H4 (cell line): Measurements from ENCODE around the gene PPP3CA. TPM values are rescaled to one million over a fixed set of nuclear protein-coding genes. Genes with fewer than 3 reads are reported as not detected.
"Not testable (repeated sequence)": the region's sequence is repeated elsewhere in the genome, so short reads cannot be mapped to it uniquely, and the experiment has no call there.

Experiments
- DNase-seq: peaks from one replicate; pipeline ENCODE4 v3.0.0-alpha.2; 2015; ENCODE audit warnings: low spot score
- total RNA-seq: library from RNA; depleted of rRNA; stranded (reverse); fragments of >200 nt; shearing (Covaris generic); gene quantifications from 2 replicates; pipeline ENCODE4 v1.2.3, GENCODE V29; 2014

The PPP3CA gene
- total RNA-seq, 1 experiment from 2014 or later, result 36.8 TPM

- no peak for DNase-seq
Measured at GRCh38 chr4:101254776-101255175, 92.5 kb downstream of the PPP3CA start.

GRCh38 chr4:101253121-101253520, 94.2 kb downstream of the PPP3CA start:
- no peak for DNase-seq

- no peak for DNase-seq
Measured at GRCh38 chr4:101252721-101253120, 94.6 kb downstream of the PPP3CA start.

- no peak for DNase-seq
Measured at GRCh38 chr4:101251261-101251660, 96.1 kb downstream of the PPP3CA start.

- DNase-seq, result no peak
Measured at GRCh38 chr4:101244349-101244748, 103.0 kb downstream of the PPP3CA start.

GRCh38 chr4:101242441-101242840, 104.9 kb downstream of the PPP3CA start:
- DNase-seq, result no peak

- no peak for DNase-seq
Measured at GRCh38 chr4:101240099-101240498, 107.2 kb downstream of the PPP3CA start.

GRCh38 chr4:101239665-101240064, 107.7 kb downstream of the PPP3CA start:
- no peak for DNase-seq

GRCh38 chr4:101238706-101239105, 108.6 kb downstream of the PPP3CA start:
- DNase-seq, result no peak

GRCh38 chr4:101237773-101238172, 109.6 kb downstream of the PPP3CA start:
- no peak for DNase-seq

- no peak for DNase-seq
Measured at GRCh38 chr4:101236097-101236496, 111.2 kb downstream of the PPP3CA start.

GRCh38 chr4:101234141-101234540, 113.2 kb downstream of the PPP3CA start:
- not testable (repeated sequence) for DNase-seq

GRCh38 chr4:101232074-101232776, 115.1 kb downstream of the PPP3CA start:
- peak; percentile 30 for DNase-seq

- no peak for DNase-seq
Measured at GRCh38 chr4:101230801-101231426, 116.4 kb downstream of the PPP3CA start.

GRCh38 chr4:101229116-101229515, 118.2 kb downstream of the PPP3CA start:
- no peak for DNase-seq

- no peak for DNase-seq
Measured at GRCh38 chr4:101227715-101228114, 119.6 kb downstream of the PPP3CA start.

- no peak for DNase-seq
Measured at GRCh38 chr4:101224358-101225218, 122.7 kb downstream of the PPP3CA start.

- no peak for DNase-seq
Measured at GRCh38 chr4:101222156-101222845, 125.0 kb downstream of the PPP3CA start.

GRCh38 chr4:101221294-101221693, 126.0 kb downstream of the PPP3CA start:
- no peak for DNase-seq

- DNase-seq, result no peak
Measured at GRCh38 chr4:101218894-101219293, 128.4 kb downstream of the PPP3CA start.

GRCh38 chr4:101218346-101218745, 129.0 kb downstream of the PPP3CA start:
- DNase-seq, result no peak
